NCI-H82 treated with DMSO at 0.1 percent for 48 hours (cell line): ENCODE data around the gene FAM135A.
"Not testable (repeated sequence)": the region's sequence is repeated elsewhere in the genome, so short reads cannot be mapped to it uniquely, and the experiment has no call there.

Source experiments
- DNase-seq: peaks from one replicate; lab custom pipeline; 2025; ENCODE audit not compliant: unreplicated experiment; lab: John Stamatoyannopoulos, UW

FAM135A gene

DNA sequence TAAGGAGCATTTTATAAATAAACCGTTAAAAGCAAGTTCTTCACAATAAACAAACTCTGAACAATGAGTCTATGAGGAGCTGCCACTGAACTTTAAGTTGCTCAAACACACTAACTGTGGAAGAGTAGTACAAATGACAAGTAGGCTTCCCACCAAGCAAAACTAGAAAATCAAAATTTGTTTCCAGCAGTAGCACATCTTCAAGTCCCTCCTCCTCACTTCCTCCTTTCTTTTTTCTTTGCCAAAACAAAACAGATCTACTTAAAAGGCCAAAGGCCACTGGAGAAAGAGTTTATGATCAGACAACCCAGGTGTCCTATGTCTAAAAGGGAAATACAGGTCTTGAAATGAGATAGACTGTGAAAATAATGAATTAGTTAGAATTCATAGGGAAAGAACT is 17.1 kb upstream of the FAM135A start:
- DNase-seq, result no peak

- DNase-seq, result no peak
These were observed 16.2 kb upstream of the FAM135A start for GRCh38 chr6:70396796-70397729.

DNA sequence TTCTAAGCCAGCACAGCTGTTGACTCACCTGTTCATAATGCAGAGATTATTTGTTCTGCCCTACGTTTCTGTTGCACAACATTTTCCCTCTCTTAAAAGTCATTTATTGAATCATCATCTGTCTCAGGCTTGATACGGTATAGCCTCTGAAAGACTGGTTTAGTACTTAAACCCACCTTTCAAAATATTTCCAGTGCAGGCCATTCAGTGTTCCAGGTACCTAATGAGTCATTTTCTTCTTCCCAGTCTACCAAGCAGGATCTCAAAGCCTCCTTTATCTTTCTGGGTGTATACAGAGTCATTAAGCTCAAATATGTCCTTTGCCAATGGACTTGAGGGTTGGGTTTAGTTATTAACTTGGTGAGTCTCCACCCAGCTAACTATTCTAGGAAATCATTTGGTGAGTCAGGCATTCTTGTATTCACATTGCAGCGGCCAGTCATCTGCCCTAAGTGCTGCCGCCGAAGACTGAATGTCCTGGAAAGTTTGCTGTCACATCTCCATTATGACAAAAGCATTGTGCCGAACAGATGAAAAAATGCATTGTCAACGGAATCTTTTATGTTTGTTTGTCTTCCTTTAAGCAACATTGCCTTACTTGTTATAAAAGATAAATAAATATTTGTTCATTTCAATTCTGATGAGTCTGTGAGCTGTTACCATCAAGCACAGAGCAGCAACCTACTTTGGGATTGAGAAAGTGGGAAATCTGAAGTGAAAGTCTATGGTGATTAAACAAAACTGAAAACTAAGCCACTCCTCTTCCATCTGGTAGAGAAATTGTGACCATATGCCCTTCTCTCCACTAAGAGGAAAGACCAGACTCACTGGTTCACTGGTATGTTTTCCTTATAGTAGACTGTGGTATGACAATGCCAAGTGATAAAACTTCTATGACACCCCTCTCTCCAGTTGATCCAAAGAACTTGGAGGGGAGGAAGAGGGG is 14.3 kb upstream of the FAM135A start:
- no peak for DNase-seq

GRCh38 chr6:70404658-70405057 is 8.7 kb upstream of the FAM135A start:
- DNase-seq, result no peak

DNA sequence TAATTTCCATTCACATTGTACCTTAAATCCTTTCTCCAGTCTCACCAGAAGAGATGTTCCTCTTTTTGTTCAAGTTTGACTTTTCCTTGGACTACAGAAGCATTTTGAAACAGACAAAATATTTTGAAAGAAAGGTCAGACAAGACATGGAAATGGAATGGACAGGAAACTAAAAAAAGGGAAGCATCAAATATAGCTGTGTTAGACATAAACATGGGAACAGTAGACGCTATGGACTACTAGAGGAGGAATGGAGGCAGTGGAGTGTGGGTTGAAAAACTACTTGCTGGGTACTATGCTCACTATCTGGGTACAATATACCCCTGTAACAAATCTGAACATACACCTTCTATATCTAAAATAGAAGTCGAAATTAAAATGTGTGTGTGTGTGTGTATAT is 4.1 kb upstream of the FAM135A start:
- DNase-seq, result no peak

- no peak for DNase-seq
These were observed 1.6 kb upstream of the FAM135A start for GRCh38 chr6:70411542-70412251.

- DNase-seq, result no peak
These were observed 825 bp upstream of the FAM135A start for GRCh38 chr6:70412252-70413113.

- no peak for DNase-seq
These were observed 735 bp downstream of the FAM135A start for GRCh38 chr6:70413992-70414494.

DNA sequence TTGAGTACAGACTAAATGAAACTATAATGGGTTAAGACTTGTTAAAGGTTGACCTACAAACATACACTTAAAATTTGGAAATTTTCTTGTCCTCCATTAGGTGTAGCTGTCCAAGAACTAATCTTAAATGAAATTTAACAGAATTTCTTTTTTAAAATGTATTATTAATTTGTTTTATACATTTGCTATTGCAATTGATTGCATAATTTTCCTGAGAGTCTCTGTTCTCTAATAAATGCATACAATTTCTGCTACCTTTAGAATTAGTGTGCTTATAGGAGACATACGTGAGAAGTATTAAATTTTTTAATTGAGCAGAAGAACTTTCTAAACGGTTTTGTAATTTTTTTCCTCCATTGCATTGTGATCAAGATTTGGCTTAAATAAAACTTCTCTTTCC is 1.5 kb downstream of the FAM135A start:
- DNase-seq, result no peak

DNA sequence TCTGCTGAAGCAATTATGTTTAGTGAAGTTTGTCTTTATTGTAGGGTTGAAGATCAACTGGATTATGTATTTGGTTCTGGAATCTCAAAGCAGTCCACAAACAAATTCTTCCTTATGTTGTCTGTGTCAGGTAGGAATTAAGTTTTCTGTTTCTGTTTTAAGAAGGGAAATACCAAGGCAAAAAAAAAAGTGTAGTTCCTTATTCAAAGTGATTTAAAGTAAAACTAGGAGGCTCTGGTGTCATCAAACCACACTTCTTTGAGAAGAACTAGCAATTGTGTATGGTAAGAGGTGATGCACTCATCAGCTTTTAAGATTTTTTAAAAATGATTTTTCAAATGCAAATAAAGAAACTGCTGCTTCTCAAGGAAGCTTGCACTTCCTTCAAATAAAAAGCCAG is 1.9 kb downstream of the FAM135A start:
- no peak for DNase-seq

DNA sequence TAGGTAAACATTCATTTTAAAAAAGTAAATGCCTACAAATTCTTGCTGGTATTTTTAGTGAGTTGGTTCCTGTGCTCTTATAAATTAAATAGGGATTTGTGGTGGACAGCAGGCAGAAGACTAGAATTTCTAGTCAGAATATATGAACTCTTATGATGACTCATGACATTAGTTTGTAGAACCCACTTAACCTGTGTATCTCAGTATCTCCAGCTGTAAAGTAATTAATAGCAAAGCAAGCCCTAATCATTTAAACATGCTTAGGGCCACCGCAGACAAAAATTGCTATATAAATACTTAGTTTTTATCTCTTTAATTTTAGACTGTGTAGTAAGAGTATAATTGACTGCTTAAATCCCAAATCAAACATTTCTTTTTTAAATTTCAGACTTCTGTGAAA is 2.4 kb downstream of the FAM135A start:
- DNase-seq, result no peak

DNA sequence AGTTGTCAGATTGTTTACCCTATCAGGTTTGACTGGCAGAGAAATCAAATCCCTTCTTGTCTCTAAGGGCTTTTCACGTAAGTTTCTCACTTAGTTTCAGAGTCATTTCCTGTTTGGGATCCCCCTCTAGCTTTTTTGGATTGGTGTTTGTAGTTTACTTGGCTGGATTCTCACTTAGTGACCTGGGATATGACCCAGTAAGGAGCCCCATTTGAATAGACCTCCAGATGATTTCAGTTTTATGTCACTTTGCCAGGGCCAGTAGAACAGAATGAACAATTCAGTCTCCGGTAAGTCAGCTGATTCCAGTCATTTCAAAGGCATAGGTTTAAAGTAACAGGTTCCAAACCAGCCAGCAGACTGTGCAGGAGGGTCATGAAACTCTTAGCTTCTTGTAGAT is 8.2 kb downstream of the FAM135A start:
- DNase-seq, result no peak

- no peak for DNase-seq
These were observed 10.2 kb downstream of the FAM135A start for GRCh38 chr6:70423189-70424134.

GRCh38 chr6:70424291-70424690 is 11.0 kb downstream of the FAM135A start:
- no peak for DNase-seq

GRCh38 chr6:70436320-70436719 is 23.0 kb downstream of the FAM135A start:
- DNase-seq, result no peak

- DNase-seq, result no peak
These were observed 31.7 kb downstream of the FAM135A start for GRCh38 chr6:70445001-70445400.

DNA sequence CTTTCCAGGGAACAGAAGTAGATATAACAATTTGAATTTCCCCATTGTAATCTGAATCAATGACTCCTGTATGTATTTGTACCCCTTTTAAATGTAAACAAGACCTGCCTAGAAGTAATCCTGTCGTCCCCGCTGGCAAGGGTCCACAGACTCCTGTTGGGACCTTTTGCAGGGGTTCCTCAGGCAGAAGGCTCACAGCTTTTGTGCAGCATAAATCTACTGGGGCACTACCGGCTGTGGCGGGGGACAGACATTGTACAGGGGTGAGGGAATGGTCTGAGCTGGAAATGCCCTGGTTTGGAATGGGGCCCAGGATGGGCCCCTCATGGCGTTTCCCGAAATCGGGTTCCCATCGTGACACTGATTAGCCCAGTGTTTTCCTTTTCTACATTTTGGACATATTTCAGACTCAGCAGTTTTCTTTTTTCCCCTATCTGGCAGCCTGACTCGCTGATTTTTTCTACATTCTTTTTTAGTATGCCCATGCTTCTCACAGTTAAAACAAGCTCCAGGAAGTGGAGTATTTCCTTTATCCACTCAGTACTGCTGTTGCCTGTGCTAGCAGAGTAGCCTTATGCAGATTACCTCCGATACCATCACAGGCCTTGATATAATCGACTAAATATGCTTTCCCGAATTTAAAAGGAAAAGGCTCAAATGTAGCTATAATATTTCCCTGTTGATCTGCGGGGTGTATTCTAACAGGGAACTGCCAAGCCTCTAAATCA is 34.2 kb downstream of the FAM135A start:
- not testable (repeated sequence) for DNase-seq

DNA sequence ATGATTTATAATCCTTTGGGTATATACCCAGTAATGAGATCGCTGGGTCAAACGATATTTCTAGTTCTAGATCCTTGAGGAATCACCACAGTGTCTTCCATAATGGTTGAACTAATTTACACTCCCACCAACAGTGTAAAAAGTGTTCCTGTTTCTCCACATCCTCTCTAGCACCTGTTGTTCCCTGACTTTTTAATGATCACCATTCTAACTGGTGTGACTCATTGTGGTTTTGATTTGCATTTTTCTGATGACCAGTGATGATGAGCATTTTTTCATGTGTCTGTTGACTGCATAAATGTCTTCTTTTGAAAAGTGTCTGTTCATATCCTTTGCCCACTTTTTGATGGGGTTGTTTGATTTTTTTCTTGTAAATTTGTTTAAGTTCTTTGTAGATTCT is 40.6 kb downstream of the FAM135A start:
- DNase-seq, result not testable (repeated sequence)
